K562 (cell line): ENCODE data around the gene RPL14. TPM values are rescaled to one million over a fixed set of nuclear protein-coding genes. Genes with fewer than 3 reads are reported as not detected.

Experiments
- CEBPG ChIP-seq, 3 experiments: fragments of 200-800 bp in 1 of 3; sonication (Bioruptor generic) in 1 of 3; sonication (generic) in 1 of 3; formaldehyde crosslinking in 1 of 3; IDR thresholded peaks in 2 of 3; conservative IDR thresholded peaks in 1 of 3; 2 replicates each; pipeline versions ENCODE4 v1.6.1 to v1.8.0; 2016 to 2022; ENCODE audit warnings: missing compliant biosample characterization in 2 of 3, missing genetic modification characterization in 2 of 3, mild to moderate bottlenecking in 1 of 3, missing genetic modification reagents in 1 of 3
- NFIC ChIP-seq: fragments of 450-650 bp; IDR thresholded peaks from 2 replicates; pipeline ENCODE4 v1.6.1; 2017; ENCODE audit warnings: mild to moderate bottlenecking, inconsistent platforms
- PHTF2 ChIP-seq: fragments of 250-450 bp; sonication (Bioruptor Pico); IDR thresholded peaks from 2 replicates; pipeline ENCODE4 v1.5.0; 2021; ENCODE audit warnings: mild to moderate bottlenecking
- TEAD1 ChIP-seq, 2 experiments: fragments of 450-650 bp in 1 of 2; sonication (generic) in 1 of 2; formaldehyde crosslinking; IDR thresholded peaks; 2 replicates each; pipeline versions ENCODE4 v1.4.0 to v1.8.0; 2020 to 2022; ENCODE audit warnings: mild to moderate bottlenecking in 2 of 2, missing genetic modification reagents in 1 of 2
- TSC22D4 ChIP-seq: fragments of 450-650 bp; IDR thresholded peaks from 2 replicates; pipeline ENCODE4 v1.6.1; 2016; ENCODE audit warnings: missing genetic modification characterization, missing biosample characterization, control low read depth
- WHSC1 ChIP-seq: IDR thresholded peaks from one replicate; pipeline ENCODE4 v1.6.1; 2012; ENCODE audit warnings: low read length, control low read depth, inconsistent platforms
- ZNF316 ChIP-seq: fragments of 450-650 bp; IDR thresholded peaks from 2 replicates; pipeline ENCODE4 v1.6.1; 2016
- polyA plus RNA-seq, 8 experiments: library from polyadenylated mRNA; depleted of rRNA in 4 of 8; stranded (reverse) in 5 of 8; unstranded in 3 of 8; fragments of >200 nt; fragmentation: Nextera tagmentation in 2 of 8; fragmentation: Illumina TruSeq in 1 of 8; extraction: Ambion mirVana in 2 of 8; extraction: Trizol in 1 of 8; gene quantifications; 2 replicates each; pipeline versions ENCODE4 v1.2.1 to v1.2.3, GENCODE V29; 2011 to 2014; ENCODE audit warnings: inconsistent platforms in 1 of 8, missing spikeins in 1 of 8
- total RNA-seq, 7 experiments: library from RNA; depleted of rRNA in 6 of 7; stranded (reverse); fragments of >200 nt in 6 of 7; fragmentation: Illumina TruSeq in 2 of 7; extraction: Trizol in 2 of 7; gene quantifications; 2 replicates each; pipeline versions ENCODE4 v1.2.1 to v1.2.3, GENCODE V29; 2011 to 2021; ENCODE audit warnings: low replicate concordance in 1 of 7
- TF ChIP-seq, protein P1 (sequence below): fragments of 150-350 bp; conservative IDR thresholded peaks from 2 replicates; pipeline ENCODE4 v1.6.1; 2014; ENCODE audit warnings: low read length
- TF ChIP-seq, protein P2 (sequence below): sonication (generic); formaldehyde crosslinking; IDR thresholded peaks from 2 replicates; pipeline ENCODE4 v1.8.0; 2022; ENCODE audit warnings: missing genetic modification reagents, mild to moderate bottlenecking, borderline replicate concordance
- TF ChIP-seq, protein P3 (sequence below): fragments of 450-650 bp; formaldehyde crosslinking; conservative IDR thresholded peaks from 2 replicates; pipeline ENCODE4 v1.4.0; 2022; ENCODE audit warnings: mild to moderate bottlenecking, missing genetic modification characterization
- TF ChIP-seq, protein P4 (sequence below): sonication (generic); formaldehyde crosslinking; IDR thresholded peaks from 2 replicates; pipeline ENCODE4 v1.8.0; 2022; ENCODE audit warnings: mild to moderate bottlenecking, missing genetic modification reagents, borderline replicate concordance
- TF ChIP-seq, protein P5 (sequence below): IDR thresholded peaks from 2 replicates; pipeline ENCODE4 v1.6.1; 2011; ENCODE audit not compliant: insufficient read length; ENCODE audit errors: extremely low read depth
- TF ChIP-seq, protein P6 (sequence below), 3 experiments: fragments of 200-800 bp in 1 of 3; sonication (Bioruptor generic) in 1 of 3; sonication (generic) in 1 of 3; formaldehyde crosslinking in 1 of 3; IDR thresholded peaks; 2 replicates each; pipeline versions ENCODE4 v1.6.1 to v1.8.0; 2016 to 2022; ENCODE audit warnings: mild to moderate bottlenecking in 2 of 3, missing compliant biosample characterization in 2 of 3, missing genetic modification characterization in 2 of 3, missing genetic modification reagents in 1 of 3

RPL14 gene
- total and polyA plus RNA-seq, 9 of the 15 experiments (the other 6 are each of a cell fraction or from before 2014, with no cell fraction given), result 851 to 4,649 (median 2,133) TPM

DNA sequence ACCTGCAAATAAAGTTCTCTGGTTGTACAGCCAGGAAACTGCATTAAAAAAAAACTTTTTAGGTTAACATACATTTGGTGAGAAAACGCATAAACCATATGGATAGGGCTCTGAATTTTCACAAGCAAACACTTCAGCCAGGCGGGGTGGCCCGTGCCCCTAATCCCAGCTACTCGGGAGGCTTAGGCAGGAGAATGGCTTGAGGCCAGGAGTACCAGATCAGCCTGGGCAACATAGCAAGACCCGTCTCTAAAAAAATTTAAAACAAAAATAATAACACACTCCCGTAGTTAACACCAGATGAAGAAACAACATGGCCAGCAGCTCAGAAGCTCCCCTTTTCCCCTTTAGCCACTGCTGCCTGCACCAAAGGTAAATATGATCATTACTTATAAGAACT is 3.2 kb upstream of the RPL14 start (continued):
- TF ChIP-seq, protein P1, sequence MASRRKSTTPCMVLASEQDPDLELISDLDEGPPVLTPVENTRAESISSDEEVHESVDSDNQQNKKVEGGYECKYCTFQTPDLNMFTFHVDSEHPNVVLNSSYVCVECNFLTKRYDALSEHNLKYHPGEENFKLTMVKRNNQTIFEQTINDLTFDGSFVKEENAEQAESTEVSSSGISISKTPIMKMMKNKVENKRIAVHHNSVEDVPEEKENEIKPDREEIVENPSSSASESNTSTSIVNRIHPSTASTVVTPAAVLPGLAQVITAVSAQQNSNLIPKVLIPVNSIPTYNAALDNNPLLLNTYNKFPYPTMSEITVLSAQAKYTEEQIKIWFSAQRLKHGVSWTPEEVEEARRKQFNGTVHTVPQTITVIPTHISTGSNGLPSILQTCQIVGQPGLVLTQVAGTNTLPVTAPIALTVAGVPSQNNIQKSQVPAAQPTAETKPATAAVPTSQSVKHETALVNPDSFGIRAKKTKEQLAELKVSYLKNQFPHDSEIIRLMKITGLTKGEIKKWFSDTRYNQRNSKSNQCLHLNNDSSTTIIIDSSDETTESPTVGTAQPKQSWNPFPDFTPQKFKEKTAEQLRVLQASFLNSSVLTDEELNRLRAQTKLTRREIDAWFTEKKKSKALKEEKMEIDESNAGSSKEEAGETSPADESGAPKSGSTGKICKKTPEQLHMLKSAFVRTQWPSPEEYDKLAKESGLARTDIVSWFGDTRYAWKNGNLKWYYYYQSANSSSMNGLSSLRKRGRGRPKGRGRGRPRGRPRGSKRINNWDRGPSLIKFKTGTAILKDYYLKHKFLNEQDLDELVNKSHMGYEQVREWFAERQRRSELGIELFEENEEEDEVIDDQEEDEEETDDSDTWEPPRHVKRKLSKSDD, result no peak
- TF ChIP-seq WHSC1 (no peak), PHTF2 (CRISPR knock-in tag) (no peak), TEAD1 (CRISPR knock-in tag; IDR thresholded peaks at IDR 0.05) (no peak), CEBPG (CRISPR knock-in tag; IDR thresholded peaks at IDR 0.05) (no peak), CEBPG (tag; conservative IDR thresholded peaks at IDR 0.05 in 1 of 2, IDR thresholded peaks at IDR 0.05 in 1 of 2) (no peak), ZNF316 (no peak), TSC22D4 (no peak), NFIC (peak; percentile 53)
- TF ChIP-seq, protein P2, sequence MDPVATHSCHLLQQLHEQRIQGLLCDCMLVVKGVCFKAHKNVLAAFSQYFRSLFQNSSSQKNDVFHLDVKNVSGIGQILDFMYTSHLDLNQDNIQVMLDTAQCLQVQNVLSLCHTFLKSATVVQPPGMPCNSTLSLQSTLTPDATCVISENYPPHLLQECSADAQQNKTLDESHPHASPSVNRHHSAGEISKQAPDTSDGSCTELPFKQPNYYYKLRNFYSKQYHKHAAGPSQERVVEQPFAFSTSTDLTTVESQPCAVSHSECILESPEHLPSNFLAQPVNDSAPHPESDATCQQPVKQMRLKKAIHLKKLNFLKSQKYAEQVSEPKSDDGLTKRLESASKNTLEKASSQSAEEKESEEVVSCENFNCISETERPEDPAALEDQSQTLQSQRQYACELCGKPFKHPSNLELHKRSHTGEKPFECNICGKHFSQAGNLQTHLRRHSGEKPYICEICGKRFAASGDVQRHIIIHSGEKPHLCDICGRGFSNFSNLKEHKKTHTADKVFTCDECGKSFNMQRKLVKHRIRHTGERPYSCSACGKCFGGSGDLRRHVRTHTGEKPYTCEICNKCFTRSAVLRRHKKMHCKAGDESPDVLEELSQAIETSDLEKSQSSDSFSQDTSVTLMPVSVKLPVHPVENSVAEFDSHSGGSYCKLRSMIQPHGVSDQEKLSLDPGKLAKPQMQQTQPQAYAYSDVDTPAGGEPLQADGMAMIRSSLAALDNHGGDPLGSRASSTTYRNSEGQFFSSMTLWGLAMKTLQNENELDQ (CRISPR knock-in tag), result no peak
- TF ChIP-seq, protein P3, sequence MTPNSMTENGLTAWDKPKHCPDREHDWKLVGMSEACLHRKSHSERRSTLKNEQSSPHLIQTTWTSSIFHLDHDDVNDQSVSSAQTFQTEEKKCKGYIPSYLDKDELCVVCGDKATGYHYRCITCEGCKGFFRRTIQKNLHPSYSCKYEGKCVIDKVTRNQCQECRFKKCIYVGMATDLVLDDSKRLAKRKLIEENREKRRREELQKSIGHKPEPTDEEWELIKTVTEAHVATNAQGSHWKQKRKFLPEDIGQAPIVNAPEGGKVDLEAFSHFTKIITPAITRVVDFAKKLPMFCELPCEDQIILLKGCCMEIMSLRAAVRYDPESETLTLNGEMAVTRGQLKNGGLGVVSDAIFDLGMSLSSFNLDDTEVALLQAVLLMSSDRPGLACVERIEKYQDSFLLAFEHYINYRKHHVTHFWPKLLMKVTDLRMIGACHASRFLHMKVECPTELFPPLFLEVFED, result no peak
- TF ChIP-seq, protein P4, sequence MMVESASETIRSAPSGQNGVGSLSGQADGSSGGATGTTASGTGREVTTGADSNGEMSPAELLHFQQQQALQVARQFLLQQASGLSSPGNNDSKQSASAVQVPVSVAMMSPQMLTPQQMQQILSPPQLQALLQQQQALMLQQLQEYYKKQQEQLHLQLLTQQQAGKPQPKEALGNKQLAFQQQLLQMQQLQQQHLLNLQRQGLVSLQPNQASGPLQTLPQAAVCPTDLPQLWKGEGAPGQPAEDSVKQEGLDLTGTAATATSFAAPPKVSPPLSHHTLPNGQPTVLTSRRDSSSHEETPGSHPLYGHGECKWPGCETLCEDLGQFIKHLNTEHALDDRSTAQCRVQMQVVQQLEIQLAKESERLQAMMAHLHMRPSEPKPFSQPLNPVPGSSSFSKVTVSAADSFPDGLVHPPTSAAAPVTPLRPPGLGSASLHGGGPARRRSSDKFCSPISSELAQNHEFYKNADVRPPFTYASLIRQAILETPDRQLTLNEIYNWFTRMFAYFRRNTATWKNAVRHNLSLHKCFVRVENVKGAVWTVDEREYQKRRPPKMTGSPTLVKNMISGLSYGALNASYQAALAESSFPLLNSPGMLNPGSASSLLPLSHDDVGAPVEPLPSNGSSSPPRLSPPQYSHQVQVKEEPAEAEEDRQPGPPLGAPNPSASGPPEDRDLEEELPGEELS (CRISPR knock-in tag), result no peak
- TF ChIP-seq, protein P5, sequence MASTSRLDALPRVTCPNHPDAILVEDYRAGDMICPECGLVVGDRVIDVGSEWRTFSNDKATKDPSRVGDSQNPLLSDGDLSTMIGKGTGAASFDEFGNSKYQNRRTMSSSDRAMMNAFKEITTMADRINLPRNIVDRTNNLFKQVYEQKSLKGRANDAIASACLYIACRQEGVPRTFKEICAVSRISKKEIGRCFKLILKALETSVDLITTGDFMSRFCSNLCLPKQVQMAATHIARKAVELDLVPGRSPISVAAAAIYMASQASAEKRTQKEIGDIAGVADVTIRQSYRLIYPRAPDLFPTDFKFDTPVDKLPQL, result no peak
- TF ChIP-seq, protein P6, sequence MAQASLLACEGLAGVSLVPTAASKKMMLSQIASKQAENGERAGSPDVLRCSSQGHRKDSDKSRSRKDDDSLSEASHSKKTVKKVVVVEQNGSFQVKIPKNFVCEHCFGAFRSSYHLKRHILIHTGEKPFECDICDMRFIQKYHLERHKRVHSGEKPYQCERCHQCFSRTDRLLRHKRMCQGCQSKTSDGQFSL (CRISPR knock-in tag; IDR thresholded peaks at IDR 0.05), result no peak
- TF ChIP-seq, protein P6 (tag; IDR thresholded peaks at IDR 0.05), result no peak
